Gastrocnemius medialis (tissue), 4 donors: ENCODE measurements around the gene RSAD1.

ENCODE experiments used
- CTCF ChIP-seq, 5 experiments: fragments of 450-650 bp in 3 of 5; fragments of 200-600 bp in 2 of 5; sonication (generic) in 2 of 5; IDR thresholded peaks in 4 of 5; conservative IDR thresholded peaks in 1 of 5; 1 replicate in 4 of 5; 2 replicates in 1 of 5; pipeline ENCODE4 v1.5.1; 2016 to 2019; ENCODE audit warnings: antibody characterized with exemption in 5 of 5, mild to moderate bottlenecking in 3 of 5, moderate library complexity in 3 of 5
- POLR2A ChIP-seq, 2 donors: fragments of 450-650 bp; IDR thresholded peaks; one replicate each; pipeline ENCODE4 v1.6.1; 2017; ENCODE audit warnings: antibody characterized with exemption in 2 of 2, mild to moderate bottlenecking in 2 of 2, moderate library complexity in 2 of 2

GRCh38 chr17:50502301-50502990 lies 23.8 kb downstream of the RSAD1 start:
- TF ChIP-seq CTCF (IDR thresholded peaks at IDR 0.05 in 4 of 5, conservative IDR thresholded peaks at IDR 0.05 in 1 of 5): no peak
- no peak for TF ChIP-seq POLR2A (IDR thresholded peaks at IDR 0.05)
